MCF 10A (cell line): ENCODE measurements around the gene TET3. TPM values are rescaled to one million over a fixed set of nuclear protein-coding genes. Genes with fewer than 3 reads are reported as not detected.

Experiments used
- BruUV-seq: library from RNA; stranded (reverse); fragments of 400-500 nt; replicated peaks from 2 replicates; lab custom pipeline; 2021; lab: Mats Ljungman, UMichigan
- CTCF ChIA-PET: fragments of 300-600 bp; sonication (Branson Sonifier 250); formaldehyde crosslinking; extraction: SDS; loops from one replicate; lab custom pipeline; 2021; ENCODE audit warnings: antibody characterized with exemption, inconsistent platforms; lab: Yijun Ruan, JAX
- POLR2A ChIA-PET: fragments of 300-600, 350-650 bp; sonication (Branson Sonifier 250); formaldehyde crosslinking; extraction: SDS; loops from one replicate; lab custom pipeline; 2020; ENCODE audit warnings: antibody characterized with exemption, inconsistent platforms; lab: Yijun Ruan, JAX
- DNase-seq: peaks from one replicate; pipeline ENCODE4 v3.0.0-alpha.2; 2018; ENCODE audit not compliant: unreplicated experiment
- H3K27ac Mint-ChIP-seq: one replicate; pipeline ENCODE4 v1.8.0; 2022; ENCODE audit warnings: mild to moderate bottlenecking, low read depth, mixed read lengths; ENCODE audit not compliant: unreplicated experiment
- H3K27me3 Mint-ChIP-seq: one replicate; pipeline ENCODE4 v1.8.0; 2022; ENCODE audit warnings: mixed read lengths; ENCODE audit not compliant: insufficient read depth, unreplicated experiment
- H3K36me3 Mint-ChIP-seq: one replicate; pipeline ENCODE4 v1.8.0; 2022; ENCODE audit warnings: mild to moderate bottlenecking, moderate library complexity, mixed read lengths; ENCODE audit not compliant: insufficient read depth, unreplicated experiment
- H3K4me1 Mint-ChIP-seq: one replicate; pipeline ENCODE4 v1.8.0; 2022; ENCODE audit warnings: mixed read lengths; ENCODE audit not compliant: insufficient read depth, unreplicated experiment
- H3K4me3 Mint-ChIP-seq: one replicate; pipeline ENCODE4 v1.8.0; 2022; ENCODE audit warnings: mild to moderate bottlenecking, moderate library complexity, mixed read lengths; ENCODE audit not compliant: unreplicated experiment
- H3K9me3 Mint-ChIP-seq: one replicate; pipeline ENCODE4 v1.8.0; 2022; ENCODE audit warnings: mixed read lengths; ENCODE audit not compliant: unreplicated experiment
- CTCF ChIP-seq: fragments of 200-600 bp; IDR thresholded peaks from one replicate; pipeline ENCODE4 v1.8.0; 2022; ENCODE audit warnings: antibody characterized with exemption, mild to moderate bottlenecking; ENCODE audit not compliant: unreplicated experiment
- intact Hi-C: fragments of 100-400 bp; cut with micrococcal nuclease; formaldehyde crosslinking; loops from 2 replicates; pipeline ENCODE4 v1.14.1; 2022
- total RNA-seq: library from RNA; stranded (reverse); gene quantifications from 2 replicates; pipeline ENCODE4 v1.2.3, GENCODE V29; 2022

Gene TET3
- total RNA-seq, 1 experiment from 2014 or later = 17.5 TPM

DNA sequence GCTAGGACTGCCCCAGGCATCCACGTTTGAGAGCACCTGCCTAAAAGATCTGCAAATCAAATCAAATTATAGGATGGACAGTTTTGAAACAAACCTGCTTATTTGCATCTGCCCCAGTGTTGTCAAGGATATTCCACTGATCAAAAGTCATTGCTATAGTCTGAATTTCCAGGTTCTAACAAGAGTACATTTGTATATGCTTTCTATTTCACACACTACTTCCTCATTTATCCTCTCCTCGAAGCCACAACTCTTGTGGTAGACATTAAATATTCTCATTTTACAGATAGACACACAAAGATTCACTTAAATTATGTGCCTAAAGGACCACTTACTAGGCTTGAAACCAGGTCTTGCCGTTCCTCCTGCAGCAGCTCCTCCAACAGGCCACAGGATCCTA lies 11.9 kb upstream of the TET3 start:
- H3K9me3 Mint-ChIP-seq = no peaks in the 10 kb centered on the region
- H3K4me1 Mint-ChIP-seq = no peaks in the 10 kb centered on the region
- no peaks in the 10 kb centered on the region for H3K36me3 Mint-ChIP-seq
- CTCF ChIA-PET = interaction anchor here (1.3 kb wide), 1 partner anchor 8 kb away, joined by 5 read pairs; no protein-coding TSS in a partner anchor
- no peak overlapping the region for H3K4me3 Mint-ChIP-seq
- no peaks in the 10 kb centered on the region for H3K27me3 Mint-ChIP-seq
- H3K27ac Mint-ChIP-seq = no peak overlapping the region
- DNase-seq = no peak
- POLR2A ChIA-PET = interaction anchor here (0.6 to 1.3 kb wide), 3 partner anchors 9 to 423 kb away, joined by 3 to 4 read pairs (median 3); partner anchors contain the start of gene STAMBP
- no peak for TF ChIP-seq CTCF
- no TSS peak for BruUV-seq
- intact Hi-C loops = no loop called here

DNA sequence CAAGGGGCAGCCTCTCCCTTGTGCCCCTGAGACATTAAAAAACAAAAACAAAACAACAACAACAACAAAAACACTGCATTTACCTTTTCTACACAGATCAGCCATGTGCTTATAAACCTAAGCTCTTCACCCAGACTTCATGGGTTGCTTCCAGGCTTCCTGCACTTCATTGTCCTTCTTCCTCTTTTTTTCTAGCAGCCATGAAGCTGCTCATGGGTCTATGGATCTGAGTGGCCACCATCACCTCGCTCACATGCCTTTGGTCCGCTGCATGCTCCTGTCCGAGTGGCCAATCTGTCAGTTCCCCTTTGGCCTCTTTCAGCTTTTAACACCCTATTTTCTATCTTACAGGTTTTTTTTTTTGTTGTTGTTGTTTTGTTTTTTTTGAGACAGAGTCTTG lies 9.0 kb upstream of the TET3 start:
- no peak for TF ChIP-seq CTCF
- CTCF ChIA-PET = interaction anchor here (0.8 kb wide), 1 partner anchor 152 kb away, joined by 3 read pairs; no protein-coding TSS in a partner anchor
- H3K27ac Mint-ChIP-seq = no peak overlapping the region
- no peaks in the 10 kb centered on the region for H3K36me3 Mint-ChIP-seq
- POLR2A ChIA-PET = no interaction called here
- H3K4me3 Mint-ChIP-seq = no peak overlapping the region
- intact Hi-C loops = no loop called here
- BruUV-seq = no TSS peak
- H3K9me3 Mint-ChIP-seq = no peaks in the 10 kb centered on the region
- H3K4me1 Mint-ChIP-seq = peaks cover 15% of the 10 kb centered on the region
- H3K27me3 Mint-ChIP-seq = no peaks in the 10 kb centered on the region
- no peak for DNase-seq

DNA sequence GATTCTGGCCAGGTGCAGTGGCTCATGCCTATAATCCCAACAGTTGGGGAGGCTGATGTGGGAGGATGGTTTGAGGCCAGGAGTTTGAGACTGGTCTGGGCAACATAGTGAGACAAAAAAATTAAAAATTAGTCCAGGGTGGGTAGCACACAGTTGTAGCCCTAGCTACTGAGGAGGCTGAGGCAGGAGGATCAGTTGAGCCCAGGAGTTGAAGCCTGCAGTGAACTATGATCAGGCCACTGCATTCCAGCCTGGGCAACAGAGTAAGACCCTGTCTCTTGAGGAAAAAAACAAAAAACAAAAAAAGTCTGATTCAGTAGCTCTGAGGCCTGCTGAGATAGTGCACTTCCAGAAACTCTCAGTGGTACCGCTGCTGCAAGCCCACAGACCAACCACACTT lies 7.9 kb upstream of the TET3 start:
- no peak for DNase-seq
- H3K27ac Mint-ChIP-seq = no peak overlapping the region
- no peaks in the 10 kb centered on the region for H3K27me3 Mint-ChIP-seq
- H3K4me3 Mint-ChIP-seq = no peak overlapping the region
- H3K9me3 Mint-ChIP-seq = no peaks in the 10 kb centered on the region
- no TSS peak for BruUV-seq
- intact Hi-C loops = no loop called here
- CTCF ChIA-PET = interaction anchor here (0.6 kb wide), 1 partner anchor 20 kb away, joined by 3 read pairs; no protein-coding TSS in a partner anchor
- no peak for TF ChIP-seq CTCF
- POLR2A ChIA-PET = no interaction called here
- H3K36me3 Mint-ChIP-seq = no peaks in the 10 kb centered on the region
- H3K4me1 Mint-ChIP-seq = peaks cover 24% of the 10 kb centered on the region

GRCh38 chr2:73977466-73977865 lies 7.2 kb upstream of the TET3 start:
- no peaks in the 10 kb centered on the region for H3K27me3 Mint-ChIP-seq
- POLR2A ChIA-PET = no interaction called here
- H3K27ac Mint-ChIP-seq = no peak overlapping the region
- H3K9me3 Mint-ChIP-seq = no peaks in the 10 kb centered on the region
- no peaks in the 10 kb centered on the region for H3K36me3 Mint-ChIP-seq
- intact Hi-C loops = no loop called here
- no peak for DNase-seq
- peaks cover 31% of the 10 kb centered on the region for H3K4me1 Mint-ChIP-seq
- no TSS peak for BruUV-seq
- CTCF ChIA-PET = no interaction called here
- TF ChIP-seq CTCF = no peak
- H3K4me3 Mint-ChIP-seq = no peak overlapping the region
